Mammary epithelial cell (primary cell): ENCODE data around the gene C1QTNF12.

Experiments
- CTCF ChIP-seq, 2 donors: IDR thresholded peaks in 1 of 2; conservative IDR thresholded peaks in 1 of 2; 2 replicates each; pipeline ENCODE4 v1.5.1; 2011 to 2012; ENCODE audit warnings: inconsistent platforms in 2 of 2, low read length in 2 of 2, mild to moderate bottlenecking in 2 of 2, control low read depth in 1 of 2, low read depth in 1 of 2; ENCODE audit not compliant: insufficient read depth in 1 of 2; ENCODE audit errors: extremely low read depth in 1 of 2
- EZH2 ChIP-seq: IDR thresholded peaks from 2 replicates; pipeline ENCODE4 v1.6.1; 2012; ENCODE audit warnings: low read length, inconsistent platforms, borderline replicate concordance

GRCh38 chr1:1212780-1213344 lies 33.7 kb downstream of the C1QTNF12 start:
- TF ChIP-seq CTCF (conservative IDR thresholded peaks at IDR 0.05 in 1 of 2, IDR thresholded peaks at IDR 0.05 in 1 of 2; ENCODE audit: extremely low read depth in 1 of 2, insufficient read depth in 1 of 2, low read depth in 1 of 2, low read length in 2 of 2) (no peak), EZH2 (no peak)
